Upper lobe of left lung (tissue), 4 donors: Measurements from ENCODE around the gene ZCCHC24.

ENCODE experiments used
- POLR2A ChIP-seq, 4 donors: fragments of 450-650 bp; IDR thresholded peaks; one replicate each; pipeline ENCODE4 v1.5.1; 2016 to 2017; ENCODE audit warnings: antibody characterized with exemption in 4 of 4, mild to moderate bottlenecking in 2 of 4
- POLR2AphosphoS5 ChIP-seq, 2 donors: sonication (generic); formaldehyde crosslinking; IDR thresholded peaks; one replicate each; pipeline ENCODE4 v1.5.1; 2017; ENCODE audit warnings: antibody characterized with exemption in 2 of 2
- TF ChIP-seq, protein P1 (sequence below), 6 experiments: fragments of 450-650 bp in 4 of 6; fragments of 200-600 bp in 2 of 6; sonication (generic) in 2 of 6; IDR thresholded peaks; one replicate each; pipeline ENCODE4 v1.5.1; 2016 to 2019; ENCODE audit warnings: antibody characterized with exemption in 6 of 6

DNA sequence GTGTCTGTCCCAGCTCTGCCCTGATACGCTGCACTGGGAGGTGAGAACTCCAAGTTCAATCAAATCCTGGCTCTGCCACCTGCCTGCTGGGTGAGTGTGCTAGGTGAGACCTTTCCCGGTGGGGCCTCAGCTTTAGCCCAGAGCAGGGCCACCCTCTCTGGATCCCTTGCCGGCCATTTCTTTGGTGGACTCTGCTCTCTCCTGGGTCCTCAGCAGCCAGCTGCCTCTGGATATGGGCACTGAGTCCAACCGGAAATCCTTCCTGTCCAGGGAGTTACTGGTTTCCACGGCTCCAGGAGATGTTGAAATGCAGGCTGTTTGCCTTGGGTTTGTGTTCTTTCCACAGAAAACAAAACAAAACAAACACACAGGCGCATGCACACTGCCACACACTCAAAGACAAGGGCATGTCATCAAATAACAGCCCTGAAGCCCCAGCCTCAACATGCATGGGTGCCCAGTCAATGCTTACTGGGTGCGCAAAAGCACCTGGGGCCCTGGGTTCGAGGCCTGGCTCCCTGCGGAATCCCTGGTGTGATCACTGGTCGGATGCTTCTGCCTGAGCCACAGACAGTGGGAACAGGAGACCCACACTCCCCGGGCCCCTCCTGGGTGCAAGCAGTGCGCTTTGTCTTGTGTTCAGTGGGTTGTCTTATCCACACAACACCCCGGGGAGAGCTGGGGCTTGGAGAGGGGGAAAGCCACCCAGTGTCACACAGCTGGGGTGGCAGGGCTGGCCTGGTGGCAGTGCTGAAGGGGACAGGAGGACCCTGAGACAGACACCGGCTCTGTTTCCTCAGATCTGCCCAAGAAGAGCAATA lies 65.1 kb downstream of the ZCCHC24 start:
- TF ChIP-seq, protein P1, sequence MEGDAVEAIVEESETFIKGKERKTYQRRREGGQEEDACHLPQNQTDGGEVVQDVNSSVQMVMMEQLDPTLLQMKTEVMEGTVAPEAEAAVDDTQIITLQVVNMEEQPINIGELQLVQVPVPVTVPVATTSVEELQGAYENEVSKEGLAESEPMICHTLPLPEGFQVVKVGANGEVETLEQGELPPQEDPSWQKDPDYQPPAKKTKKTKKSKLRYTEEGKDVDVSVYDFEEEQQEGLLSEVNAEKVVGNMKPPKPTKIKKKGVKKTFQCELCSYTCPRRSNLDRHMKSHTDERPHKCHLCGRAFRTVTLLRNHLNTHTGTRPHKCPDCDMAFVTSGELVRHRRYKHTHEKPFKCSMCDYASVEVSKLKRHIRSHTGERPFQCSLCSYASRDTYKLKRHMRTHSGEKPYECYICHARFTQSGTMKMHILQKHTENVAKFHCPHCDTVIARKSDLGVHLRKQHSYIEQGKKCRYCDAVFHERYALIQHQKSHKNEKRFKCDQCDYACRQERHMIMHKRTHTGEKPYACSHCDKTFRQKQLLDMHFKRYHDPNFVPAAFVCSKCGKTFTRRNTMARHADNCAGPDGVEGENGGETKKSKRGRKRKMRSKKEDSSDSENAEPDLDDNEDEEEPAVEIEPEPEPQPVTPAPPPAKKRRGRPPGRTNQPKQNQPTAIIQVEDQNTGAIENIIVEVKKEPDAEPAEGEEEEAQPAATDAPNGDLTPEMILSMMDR (IDR thresholded peaks at IDR 0.05) = no peak
- TF ChIP-seq POLR2AphosphoS5 (IDR thresholded peaks at IDR 0.05) (peak in 1 of 2 donors; percentile 30), POLR2A (IDR thresholded peaks at IDR 0.05) (no peak)
